PC-3 (cell line): Measurements from ENCODE around the gene DERA.
"Not testable (repeated sequence)": the region's sequence is repeated elsewhere in the genome, so short reads cannot be mapped to it uniquely, and the experiment has no call there.

ENCODE experiments used
- EZH2 ChIP-seq: fragments of 300-600 bp; sonication (generic); IDR thresholded peaks from one replicate; pipeline ENCODE4 v1.6.1; 2017; ENCODE audit warnings: antibody characterized with exemption, mild to moderate bottlenecking, low read length; ENCODE audit not compliant: unreplicated experiment
- EZH2phosphoT487 ChIP-seq: fragments of 300-600 bp; sonication (generic); IDR thresholded peaks from 2 replicates; pipeline ENCODE4 v1.6.1; 2018; ENCODE audit warnings: mild to moderate bottlenecking, antibody characterized with exemption, low read length, borderline replicate concordance
- TF ChIP-seq, protein P1 (sequence below): fragments of 300-600 bp; sonication (generic); conservative IDR thresholded peaks from 2 replicates; pipeline ENCODE4 v1.5.1; 2017; ENCODE audit warnings: antibody characterized with exemption, low read depth, mild to moderate bottlenecking, low read length

DNA sequence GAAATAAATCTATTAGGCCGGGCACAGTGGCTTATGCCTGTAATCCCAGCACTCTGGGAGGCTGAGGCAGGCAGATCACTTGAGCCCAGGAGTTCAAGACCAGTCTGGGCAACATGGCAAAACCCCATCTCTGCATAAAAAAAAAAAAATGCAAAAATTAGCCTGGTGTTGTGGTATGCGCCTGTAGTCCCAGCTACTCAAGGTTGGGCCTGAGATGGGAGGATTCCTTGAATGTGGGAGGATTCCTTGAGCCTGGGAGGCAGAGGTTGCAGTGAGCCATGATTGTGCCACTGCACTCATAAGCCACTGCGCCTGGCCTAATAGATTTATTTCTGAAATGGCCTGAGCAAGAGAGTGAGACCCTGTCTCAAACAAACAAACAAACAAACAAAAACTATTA, 55.9 kb downstream of the DERA start:
- TF ChIP-seq, protein P1, sequence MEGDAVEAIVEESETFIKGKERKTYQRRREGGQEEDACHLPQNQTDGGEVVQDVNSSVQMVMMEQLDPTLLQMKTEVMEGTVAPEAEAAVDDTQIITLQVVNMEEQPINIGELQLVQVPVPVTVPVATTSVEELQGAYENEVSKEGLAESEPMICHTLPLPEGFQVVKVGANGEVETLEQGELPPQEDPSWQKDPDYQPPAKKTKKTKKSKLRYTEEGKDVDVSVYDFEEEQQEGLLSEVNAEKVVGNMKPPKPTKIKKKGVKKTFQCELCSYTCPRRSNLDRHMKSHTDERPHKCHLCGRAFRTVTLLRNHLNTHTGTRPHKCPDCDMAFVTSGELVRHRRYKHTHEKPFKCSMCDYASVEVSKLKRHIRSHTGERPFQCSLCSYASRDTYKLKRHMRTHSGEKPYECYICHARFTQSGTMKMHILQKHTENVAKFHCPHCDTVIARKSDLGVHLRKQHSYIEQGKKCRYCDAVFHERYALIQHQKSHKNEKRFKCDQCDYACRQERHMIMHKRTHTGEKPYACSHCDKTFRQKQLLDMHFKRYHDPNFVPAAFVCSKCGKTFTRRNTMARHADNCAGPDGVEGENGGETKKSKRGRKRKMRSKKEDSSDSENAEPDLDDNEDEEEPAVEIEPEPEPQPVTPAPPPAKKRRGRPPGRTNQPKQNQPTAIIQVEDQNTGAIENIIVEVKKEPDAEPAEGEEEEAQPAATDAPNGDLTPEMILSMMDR, result not testable (repeated sequence)
- TF ChIP-seq EZH2phosphoT487, EZH2: not testable (repeated sequence)
